Measurements from ENCODE around the gene EPB41L5.
"Not testable (repeated sequence)": the region's sequence is repeated elsewhere in the genome, so short reads cannot be mapped to it uniquely, and the experiment has no call there.

The EPB41L5 gene

GRCh38 chr2:120128216-120128615 lies 115.3 kb downstream of the EPB41L5 start:
- TF ChIP-seq CTCF (IDR thresholded peaks at IDR 0.05; ENCODE audit: insufficient read depth, low read length, poor library complexity, severe bottlenecking): no peak
- no peak overlapping the region for H3K4me3 ChIP-seq (replicated peaks; ENCODE audit: low read depth, low read length)
- no peaks in the 10 kb centered on the region for H3K27me3 ChIP-seq (replicated peaks; ENCODE audit: control insufficient read depth, insufficient read depth, low read length)
- H3K36me3 ChIP-seq (ENCODE audit: control insufficient read depth, insufficient read depth, low read length): no peaks in the 10 kb centered on the region
- no peak for DNase-seq (ENCODE audit: extremely low read depth, insufficient read length)

GRCh38 chr2:120132190-120132589 lies 119.3 kb downstream of the EPB41L5 start:
- Histone ChIP-seq H3K36me3 (ENCODE audit: control insufficient read depth, insufficient read depth, low read length) (no peaks in the 10 kb centered on the region), H3K4me3 (replicated peaks; ENCODE audit: low read depth, low read length) (no peak overlapping the region), H3K27me3 (replicated peaks; ENCODE audit: control insufficient read depth, insufficient read depth, low read length) (no peaks in the 10 kb centered on the region)
- no peak for DNase-seq (ENCODE audit: extremely low read depth, insufficient read length)
- TF ChIP-seq CTCF (IDR thresholded peaks at IDR 0.05; ENCODE audit: insufficient read depth, low read length, poor library complexity, severe bottlenecking): no peak

- Histone ChIP-seq H3K4me3 (replicated peaks; ENCODE audit: low read depth, low read length) (no peak overlapping the region), H3K36me3 (ENCODE audit: control insufficient read depth, insufficient read depth, low read length) (no peaks in the 10 kb centered on the region), H3K27me3 (replicated peaks; ENCODE audit: control insufficient read depth, insufficient read depth, low read length) (no peaks in the 10 kb centered on the region)
- no peak for DNase-seq (ENCODE audit: extremely low read depth, insufficient read length)
- TF ChIP-seq CTCF (IDR thresholded peaks at IDR 0.05; ENCODE audit: insufficient read depth, low read length, poor library complexity, severe bottlenecking): no peak
Measured at GRCh38 chr2:120132691-120133090, 119.8 kb downstream of the EPB41L5 start.

GRCh38 chr2:120133572-120134244 lies 120.8 kb downstream of the EPB41L5 start:
- H3K4me3 ChIP-seq (replicated peaks; ENCODE audit: low read depth, low read length): no peak overlapping the region

GRCh38 chr2:120134263-120134662 lies 121.4 kb downstream of the EPB41L5 start:
- DNase-seq (ENCODE audit: extremely low read depth, insufficient read length): no peak
- no peak overlapping the region for H3K4me3 ChIP-seq (replicated peaks; ENCODE audit: low read depth, low read length)
- TF ChIP-seq CTCF (IDR thresholded peaks at IDR 0.05; ENCODE audit: insufficient read depth, low read length, poor library complexity, severe bottlenecking): no peak
- no peaks in the 10 kb centered on the region for H3K27me3 ChIP-seq (replicated peaks; ENCODE audit: control insufficient read depth, insufficient read depth, low read length)
- H3K36me3 ChIP-seq (ENCODE audit: control insufficient read depth, insufficient read depth, low read length): no peaks in the 10 kb centered on the region

More at GRCh38 chr2:120133572-120134244, 120.8 kb downstream of the EPB41L5 start:
- no peaks in the 10 kb centered on the region for H3K36me3 ChIP-seq (ENCODE audit: control insufficient read depth, insufficient read depth, low read length)
- no peaks in the 10 kb centered on the region for H3K27me3 ChIP-seq (replicated peaks; ENCODE audit: control insufficient read depth, insufficient read depth, low read length)
- DNase-seq (ENCODE audit: extremely low read depth, insufficient read length): no peak
- no peak for TF ChIP-seq CTCF (IDR thresholded peaks at IDR 0.05; ENCODE audit: insufficient read depth, low read length, poor library complexity, severe bottlenecking)

GRCh38 chr2:120135013-120135412 lies 122.1 kb downstream of the EPB41L5 start:
- H3K4me3 ChIP-seq (replicated peaks; ENCODE audit: low read depth, low read length); H3K36me3 ChIP-seq (ENCODE audit: control insufficient read depth, insufficient read depth, low read length); H3K27me3 ChIP-seq (replicated peaks; ENCODE audit: control insufficient read depth, insufficient read depth, low read length); DNase-seq (ENCODE audit: extremely low read depth, insufficient read length): not testable (repeated sequence)
